HUES48 (cell line): Measurements from ENCODE around the gene PGLYRP3.

Experiments used
- H3K27ac ChIP-seq: one replicate; pipeline ENCODE4 v1.7.0; 2013; ENCODE audit warnings: low read depth, low read length, inconsistent platforms
- H3K27me3 ChIP-seq: 2 replicates; pipeline ENCODE4 v1.6.1; 2013; ENCODE audit warnings: mild to moderate bottlenecking, low read length; ENCODE audit not compliant: control insufficient read depth, insufficient read depth
- H3K36me3 ChIP-seq: 2 replicates; pipeline ENCODE4 v1.6.1; 2013; ENCODE audit warnings: low read length; ENCODE audit not compliant: control insufficient read depth, insufficient read depth
- H3K4me1 ChIP-seq: 2 replicates; pipeline ENCODE4 v1.6.1; 2013; ENCODE audit warnings: mild to moderate bottlenecking, low read length; ENCODE audit not compliant: control insufficient read depth, insufficient read depth
- H3K4me3 ChIP-seq: 2 replicates; pipeline ENCODE4 v1.5.1; 2013; ENCODE audit warnings: mild to moderate bottlenecking, low read depth, low read length
- H3K9ac ChIP-seq: 2 replicates; pipeline ENCODE4 v1.6.1; 2013; ENCODE audit warnings: mild to moderate bottlenecking, low read depth, low read length, moderate library complexity
- H3K9me3 ChIP-seq: 2 replicates; pipeline ENCODE4 v1.6.1; 2013; ENCODE audit warnings: low read length; ENCODE audit not compliant: control insufficient read depth, insufficient read depth

Gene PGLYRP3

GRCh38 chr1:153308540-153308939 lies 4.2 kb downstream of the PGLYRP3 start:
- no peaks in the 10 kb centered on the region for H3K9me3 ChIP-seq
- H3K27me3 ChIP-seq: no peaks in the 10 kb centered on the region
- no peaks in the 10 kb centered on the region for H3K4me1 ChIP-seq
- no peak overlapping the region for H3K9ac ChIP-seq
- no peak overlapping the region for H3K27ac ChIP-seq
- H3K36me3 ChIP-seq: no peaks in the 10 kb centered on the region
- no peak overlapping the region for H3K4me3 ChIP-seq

DNA sequence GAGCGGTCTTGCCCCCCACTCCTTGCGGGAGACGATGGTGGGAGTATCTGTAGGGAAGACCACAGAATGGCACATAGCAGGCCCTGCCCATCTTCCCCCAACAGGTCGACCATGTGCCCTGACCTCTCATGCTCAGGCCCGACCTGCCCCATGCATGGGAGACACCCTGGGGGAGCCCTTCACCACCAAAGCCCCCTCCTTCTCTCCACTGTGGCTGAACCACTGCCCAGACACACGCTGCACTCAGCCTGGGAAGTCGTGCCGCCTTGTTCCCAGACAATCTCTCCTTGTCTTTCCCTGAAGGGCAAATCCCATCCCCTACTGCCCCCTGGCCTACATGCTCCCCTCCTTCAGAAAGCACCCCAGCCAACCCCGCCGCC lies 5.5 kb downstream of the PGLYRP3 start:
- Histone ChIP-seq H3K27me3 (no peaks in the 10 kb centered on the region), H3K9ac (no peak overlapping the region), H3K9me3 (no peaks in the 10 kb centered on the region), H3K27ac (no peak overlapping the region), H3K4me3 (no peak overlapping the region), H3K36me3 (no peaks in the 10 kb centered on the region), H3K4me1 (no peaks in the 10 kb centered on the region)

GRCh38 chr1:153306303-153307220 lies 6.2 kb downstream of the PGLYRP3 start:
- H3K9me3 ChIP-seq: no peaks in the 10 kb centered on the region
- H3K4me1 ChIP-seq: no peaks in the 10 kb centered on the region
- H3K9ac ChIP-seq: no peak overlapping the region
- H3K36me3 ChIP-seq: no peaks in the 10 kb centered on the region
- H3K27me3 ChIP-seq: no peaks in the 10 kb centered on the region
- no peak overlapping the region for H3K27ac ChIP-seq
- no peak overlapping the region for H3K4me3 ChIP-seq

GRCh38 chr1:153305682-153306081 lies 7.1 kb downstream of the PGLYRP3 start:
- Histone ChIP-seq H3K27me3 (no peaks in the 10 kb centered on the region), H3K4me1 (no peaks in the 10 kb centered on the region), H3K27ac (no peak overlapping the region), H3K9me3 (no peaks in the 10 kb centered on the region), H3K4me3 (no peak overlapping the region), H3K36me3 (no peaks in the 10 kb centered on the region), H3K9ac (no peak overlapping the region)

DNA sequence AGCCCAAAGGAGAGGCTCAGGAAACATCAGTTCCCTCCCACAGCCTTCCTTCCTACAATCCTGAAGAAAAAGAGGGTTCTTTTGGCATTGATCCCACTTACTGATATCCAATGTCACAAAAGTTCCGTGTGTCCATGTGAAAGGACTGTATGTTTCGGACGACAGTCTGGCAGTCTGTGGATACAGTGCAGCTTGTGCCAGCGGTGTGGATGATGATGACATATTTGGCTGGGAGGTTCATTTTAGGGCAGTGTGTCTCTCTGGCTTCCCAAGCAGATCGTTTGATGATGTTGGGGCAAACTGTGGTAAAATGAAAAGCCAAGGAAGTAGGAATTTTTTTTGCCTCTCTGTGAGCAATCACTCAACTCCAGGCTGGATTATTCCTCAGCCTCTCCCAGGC lies 10.4 kb downstream of the PGLYRP3 start:
- Histone ChIP-seq H3K4me3 (no peak overlapping the region), H3K27ac (no peak overlapping the region), H3K27me3 (no peaks in the 10 kb centered on the region), H3K9ac (no peak overlapping the region), H3K4me1 (no peaks in the 10 kb centered on the region), H3K36me3 (no peaks in the 10 kb centered on the region), H3K9me3 (no peaks in the 10 kb centered on the region)

GRCh38 chr1:153293851-153294250 lies 18.9 kb downstream of the PGLYRP3 start:
- no peaks in the 10 kb centered on the region for H3K36me3 ChIP-seq
- H3K27me3 ChIP-seq: 0 out of 2 replicates have a peak, but pooled peaks cover 4% of the 10 kb centered on the region
- no peak overlapping the region for H3K4me3 ChIP-seq
- no peaks in the 10 kb centered on the region for H3K9me3 ChIP-seq
- H3K9ac ChIP-seq: no peak overlapping the region
- H3K4me1 ChIP-seq: no peaks in the 10 kb centered on the region; the same call in 1 of the 2 replicates
- H3K27ac ChIP-seq: no peak overlapping the region

DNA sequence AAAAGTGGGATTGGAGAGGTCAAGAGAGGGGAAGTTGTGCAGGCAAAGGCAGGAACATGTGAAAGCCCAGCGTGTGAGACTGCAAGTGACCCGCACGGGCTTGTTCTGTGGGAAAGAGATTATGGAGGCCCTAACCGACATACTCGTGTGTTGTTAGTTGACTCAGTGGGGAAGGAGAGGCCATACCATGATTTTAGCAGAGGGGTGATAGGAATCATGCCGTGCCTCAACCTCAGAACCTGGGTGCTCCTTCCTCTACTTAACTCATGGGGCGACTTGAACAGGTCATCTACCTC lies 19.3 kb downstream of the PGLYRP3 start:
- H3K9me3 ChIP-seq: no peaks in the 10 kb centered on the region
- no peak overlapping the region for H3K9ac ChIP-seq
- no peaks in the 10 kb centered on the region for H3K36me3 ChIP-seq
- no peak overlapping the region for H3K27ac ChIP-seq
- H3K4me1 ChIP-seq: no peaks in the 10 kb centered on the region; the same call in 1 of the 2 replicates
- 0 out of 2 replicates have a peak, but pooled peaks cover 4% of the 10 kb centered on the region for H3K27me3 ChIP-seq
- H3K4me3 ChIP-seq: no peak overlapping the region

- H3K9me3 ChIP-seq: no peaks in the 10 kb centered on the region
- H3K4me3 ChIP-seq: no peak overlapping the region
- H3K27me3 ChIP-seq: 0 out of 2 replicates have a peak, but pooled peaks cover 4% of the 10 kb centered on the region
- no peak overlapping the region for H3K9ac ChIP-seq
- no peaks in the 10 kb centered on the region; the same call in 1 of the 2 replicates for H3K4me1 ChIP-seq
- H3K36me3 ChIP-seq: no peaks in the 10 kb centered on the region
- H3K27ac ChIP-seq: no peak overlapping the region
Measured at GRCh38 chr1:153292740-153293479, 19.8 kb downstream of the PGLYRP3 start.

- H3K27me3 ChIP-seq: 0 out of 2 replicates have a peak, but pooled peaks cover 4% of the 10 kb centered on the region
- no peaks in the 10 kb centered on the region for H3K9me3 ChIP-seq
- no peaks in the 10 kb centered on the region; the same call in 1 of the 2 replicates for H3K4me1 ChIP-seq
- no peak overlapping the region for H3K27ac ChIP-seq
- no peaks in the 10 kb centered on the region for H3K36me3 ChIP-seq
- no peak overlapping the region for H3K4me3 ChIP-seq
- H3K9ac ChIP-seq: no peak overlapping the region
Measured at GRCh38 chr1:153292185-153292584, 20.6 kb downstream of the PGLYRP3 start.

DNA sequence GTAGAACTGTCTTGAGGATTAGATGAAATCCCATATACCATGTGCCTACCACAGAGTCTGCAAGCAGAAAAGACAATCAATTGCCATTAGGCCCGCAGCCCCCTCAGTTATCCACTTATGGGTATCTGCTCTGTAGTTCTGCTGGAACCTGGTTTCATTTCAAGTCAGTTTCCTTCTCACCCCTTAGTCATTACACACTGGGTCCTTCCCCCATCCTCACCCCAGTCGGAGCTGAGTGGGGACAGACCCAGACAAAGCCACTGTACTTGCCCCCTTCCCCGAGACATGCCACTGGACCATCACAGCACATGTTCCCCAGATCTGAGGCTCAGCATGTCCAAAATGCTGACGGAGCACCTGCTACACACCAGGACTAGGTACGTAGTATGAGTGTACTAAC lies 21.2 kb downstream of the PGLYRP3 start:
- no peaks in the 10 kb centered on the region for H3K9me3 ChIP-seq
- no peaks in the 10 kb centered on the region; the same call in 1 of the 2 replicates for H3K4me1 ChIP-seq
- H3K4me3 ChIP-seq: no peak overlapping the region
- H3K27ac ChIP-seq: no peak overlapping the region
- no peak overlapping the region for H3K9ac ChIP-seq
- 0 out of 2 replicates have a peak, but pooled peaks cover 4% of the 10 kb centered on the region for H3K27me3 ChIP-seq
- H3K36me3 ChIP-seq: no peaks in the 10 kb centered on the region
